Adrenal gland (tissue), 12 donors: ENCODE data around the gene GCN1. TPM values are rescaled to one million over a fixed set of nuclear protein-coding genes. Genes with fewer than 3 reads are reported as not detected.
A peak's percentile ranks its signal among the peaks of the same experiment; 100 is the strongest.

ENCODE experiments used
- DNase-seq, 7 donors: peaks; one replicate each; pipeline ENCODE4 v3.0.0-alpha.2; 2019 to 2020
- H3K27ac ChIP-seq, 5 donors: fragments of 200-600 bp; sonication (generic) in 4 of 5; 1 replicate in 3 of 5; 2 replicates in 2 of 5; pipeline versions ENCODE4 v1.5.1 to v1.8.0; 2016 to 2020; ENCODE audit warnings: mild to moderate bottlenecking in 1 of 5
- H3K27me3 ChIP-seq: fragments of 200-600 bp; 2 replicates; pipeline ENCODE4 v1.8.0; 2021
- H3K36me3 ChIP-seq, 2 donors: fragments of 200-600 bp; replicated peaks in 1 of 2; 1 replicate in 1 of 2; 2 replicates in 1 of 2; pipeline versions ENCODE4 v1.5.1 to v1.8.0; 2018 to 2022
- H3K4me1 ChIP-seq, 2 donors: fragments of 200-600 bp; replicated peaks in 1 of 2; 1 replicate in 1 of 2; 2 replicates in 1 of 2; pipeline versions ENCODE4 v1.5.1 to v1.8.0; 2018 to 2021
- H3K4me3 ChIP-seq, 4 donors: fragments of 200-600 bp; sonication (generic) in 3 of 4; one replicate each; pipeline ENCODE4 v1.5.1; 2016 to 2018
- H3K9me3 ChIP-seq, 3 donors: fragments of 200-600 bp; sonication (generic) in 1 of 3; replicated peaks in 1 of 3; 1 replicate in 2 of 3; 2 replicates in 1 of 3; pipeline versions ENCODE4 v1.5.1 to v1.8.0; 2016 to 2021
- CTCF ChIP-seq, 6 experiments: fragments of 450-650 bp in 4 of 6; fragments of 200-600 bp in 2 of 6; sonication (generic) in 1 of 6; IDR thresholded peaks; 1 replicate in 5 of 6; 2 replicates in 1 of 6; pipeline versions ENCODE4 v1.5.1 to v1.8.0; 2016 to 2021; ENCODE audit warnings: antibody characterized with exemption in 6 of 6, mild to moderate bottlenecking in 2 of 6, moderate library complexity in 1 of 6
- POLR2A ChIP-seq, 2 donors: fragments of 450-650 bp; IDR thresholded peaks; one replicate each; pipeline ENCODE4 v1.6.1; 2017; ENCODE audit warnings: antibody characterized with exemption in 2 of 2, mild to moderate bottlenecking in 2 of 2, moderate library complexity in 1 of 2
- WGBS, 4 donors: extraction: QIAGEN DNeasy Blood & Tissue Kit in 2 of 4; methylation state at CpG; one replicate each; pipeline versions ENCODE4 v1.1.5 to v1.1.7; 2013 to 2017; 5-methylcytosine and 5-hydroxymethylcytosine counted together
- intact Hi-C, 2 donors: fragments of 100-400 bp; cut with DNase I; formaldehyde crosslinking; loops; one replicate each; pipeline versions ENCODE4 v1.14.1 to v1.15.0; 2022 to 2023
- polyA plus RNA-seq, 3 donors: library from polyadenylated mRNA; stranded (reverse); fragments of 200-250 nt in 2 of 3; fragments of 350-450 nt in 1 of 3; fragmentation: Illumina TruSeq in 1 of 3; extraction: RNeasy Lipid Tissue Mini Kit (QIAGEN cat#74804) in 1 of 3; gene quantifications; one replicate each; pipeline ENCODE4 v1.2.3, GENCODE V29; 2013 to 2014
- total RNA-seq, 9 donors: library from RNA; depleted of rRNA in 4 of 9; stranded (reverse); fragments of >200 nt in 4 of 9; fragments of 120-200 nt in 1 of 9; fragmentation: NEBNext Ultra II Directional in 1 of 9; extraction: Animal tissue kit (Norgen Biotek cat#: 25700) in 1 of 9; gene quantifications; one replicate each; pipeline versions ENCODE4 v1.1.0 to v1.2.4, GENCODE V29; 2013 to 2023
- donor health status: healthy with polysubstance abuse.
- donor health status: Bipolar disorder and iron deficiency.
- donor health status: DM: yes; HTN: yes; CAD: no.
- donor health status: DM: no; HTN: no; CAD: no.
- donor health status: DM: no; HTN: no; CAD: no.
- donor health status: DM: yes; HTN: yes; CAD: no.

GCN1 gene
- total and polyA plus RNA-seq, 12 donors: 22.0 to 98.5 (median 46.5) TPM

GRCh38 chr12:120186654-120187053, 7.9 kb downstream of the GCN1 start:
- no peaks in the 10 kb centered on the region for H3K9me3 ChIP-seq
- no peak overlapping the region for H3K27ac ChIP-seq
- no peak for DNase-seq
- H3K27me3 ChIP-seq: no peaks in the 10 kb centered on the region
- H3K4me1 ChIP-seq: peaks cover 6 to 9% of the 10 kb centered on the region in 2 donors
- H3K36me3 ChIP-seq: peaks cover 0 to 84% of the 10 kb centered on the region in 2 donors
- intact Hi-C loops: no loop called here
- no peak overlapping the region for H3K4me3 ChIP-seq
- no peak for TF ChIP-seq POLR2A (IDR thresholded peaks at IDR 0.05)
- no peak for TF ChIP-seq CTCF (IDR thresholded peaks at IDR 0.05)
- WGBS, 4 donors: 86 to 89% (median 88%) methylated on average over 4 of the region's 4 CpGs

GRCh38 chr12:120183211-120183631, 11.3 kb downstream of the GCN1 start:
- peak in 1 of 7 donors; percentile 29 for DNase-seq
- intact Hi-C loops: no loop called here
- Histone ChIP-seq H3K27me3 (no peaks in the 10 kb centered on the region), H3K4me3 (no peak overlapping the region), H3K9me3 (no peaks in the 10 kb centered on the region), H3K4me1 (peaks cover 9 to 13% of the 10 kb centered on the region in 2 donors), H3K36me3 (peaks cover 0 to 79% of the 10 kb centered on the region in 2 donors), H3K27ac (peak overlapping the region in 3 of 5 donors; percentile 5 to 74 (median 57))
- TF ChIP-seq POLR2A (IDR thresholded peaks at IDR 0.05): no peak
- no peak for TF ChIP-seq CTCF (IDR thresholded peaks at IDR 0.05)
- 57 to 73% (median 68%) methylated on average over 2 to 5 of the region's 5 CpGs for WGBS, 4 donors

- Histone ChIP-seq H3K27me3 (no peaks in the 10 kb centered on the region), H3K36me3 (peaks cover 0 to 79% of the 10 kb centered on the region in 2 donors), H3K4me1 (peaks cover 9 to 13% of the 10 kb centered on the region in 2 donors), H3K27ac (peak overlapping the region in 4 of 5 donors; percentile 56 to 75 (median 66)), H3K9me3 (no peaks in the 10 kb centered on the region), H3K4me3 (no peak overlapping the region)
- peak in 5 of 6 experiments; percentile 14 to 45 (median 31) for TF ChIP-seq CTCF (IDR thresholded peaks at IDR 0.05)
- TF ChIP-seq POLR2A (IDR thresholded peaks at IDR 0.05): no peak
- 33 to 45% (median 39%) methylated on average over 7 to 8 of the region's 8 CpGs for WGBS, 4 donors
- intact Hi-C loops: no loop called here
- peak; percentile 36 to 84 (median 77) for DNase-seq
These were observed 12.4 kb downstream of the GCN1 start for GRCh38 chr12:120181991-120182631.

GRCh38 chr12:120180975-120181374, 13.5 kb downstream of the GCN1 start:
- WGBS, 4 donors: 87 to 95% (median 92%) methylated on average over 7 of the region's 7 CpGs
- peaks cover 0 to 80% of the 10 kb centered on the region in 2 donors for H3K36me3 ChIP-seq
- no peaks in the 10 kb centered on the region for H3K27me3 ChIP-seq
- H3K27ac ChIP-seq: no peak overlapping the region
- TF ChIP-seq CTCF (IDR thresholded peaks at IDR 0.05): no peak
- H3K4me3 ChIP-seq: no peak overlapping the region
- no peak for DNase-seq
- H3K4me1 ChIP-seq: peaks cover 9 to 13% of the 10 kb centered on the region in 2 donors
- no peaks in the 10 kb centered on the region for H3K9me3 ChIP-seq
- intact Hi-C loops: no loop called here
